ENCODE results near the gene TMEM151B.

DNA sequence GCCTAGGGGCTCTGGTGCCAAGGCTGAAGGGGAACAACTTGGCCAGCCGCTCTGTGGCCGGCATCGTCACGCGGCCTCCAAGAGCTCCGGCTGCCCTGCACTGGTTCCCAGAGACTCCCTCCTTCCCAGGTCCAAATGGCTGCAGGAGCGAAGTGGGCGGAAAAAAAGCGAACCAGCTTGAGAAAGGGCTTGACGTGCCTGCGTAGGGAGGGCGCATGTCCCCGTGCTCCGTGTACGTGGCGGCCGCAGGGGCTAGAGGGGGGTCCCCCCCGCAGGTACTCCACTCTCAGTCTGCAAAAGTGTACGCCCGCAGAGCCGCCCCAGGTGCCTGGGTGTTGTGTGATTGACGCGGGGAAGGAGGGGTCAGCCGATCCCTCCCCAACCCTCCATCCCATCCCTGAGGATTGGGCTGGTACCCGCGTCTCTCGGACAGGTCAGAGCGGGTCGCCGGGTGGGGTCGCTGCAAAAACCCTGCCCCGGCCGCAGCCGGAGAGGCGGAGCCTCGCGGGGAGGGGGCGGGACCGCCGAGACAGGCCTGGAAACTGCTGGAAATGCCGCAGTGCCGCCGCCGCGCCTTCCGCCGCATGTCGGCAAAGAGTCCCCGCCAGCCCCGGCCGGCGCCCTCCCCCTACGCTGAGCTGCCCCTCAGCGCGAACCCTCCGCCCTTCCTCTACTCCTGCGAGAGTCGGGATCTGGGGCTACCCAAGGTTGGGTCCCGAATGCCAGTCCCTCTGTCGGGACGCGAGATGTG lies 24.2 kb upstream of the TMEM151B start:
- TF ChIP-seq, protein P1, sequence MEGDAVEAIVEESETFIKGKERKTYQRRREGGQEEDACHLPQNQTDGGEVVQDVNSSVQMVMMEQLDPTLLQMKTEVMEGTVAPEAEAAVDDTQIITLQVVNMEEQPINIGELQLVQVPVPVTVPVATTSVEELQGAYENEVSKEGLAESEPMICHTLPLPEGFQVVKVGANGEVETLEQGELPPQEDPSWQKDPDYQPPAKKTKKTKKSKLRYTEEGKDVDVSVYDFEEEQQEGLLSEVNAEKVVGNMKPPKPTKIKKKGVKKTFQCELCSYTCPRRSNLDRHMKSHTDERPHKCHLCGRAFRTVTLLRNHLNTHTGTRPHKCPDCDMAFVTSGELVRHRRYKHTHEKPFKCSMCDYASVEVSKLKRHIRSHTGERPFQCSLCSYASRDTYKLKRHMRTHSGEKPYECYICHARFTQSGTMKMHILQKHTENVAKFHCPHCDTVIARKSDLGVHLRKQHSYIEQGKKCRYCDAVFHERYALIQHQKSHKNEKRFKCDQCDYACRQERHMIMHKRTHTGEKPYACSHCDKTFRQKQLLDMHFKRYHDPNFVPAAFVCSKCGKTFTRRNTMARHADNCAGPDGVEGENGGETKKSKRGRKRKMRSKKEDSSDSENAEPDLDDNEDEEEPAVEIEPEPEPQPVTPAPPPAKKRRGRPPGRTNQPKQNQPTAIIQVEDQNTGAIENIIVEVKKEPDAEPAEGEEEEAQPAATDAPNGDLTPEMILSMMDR (IDR thresholded peaks at IDR 0.05 in 4 of 5, conservative IDR thresholded peaks at IDR 0.05 in 1 of 5): peak in 2 of 5 experiments; percentile 28 to 39
- no peak for TF ChIP-seq POLR2A (IDR thresholded peaks at IDR 0.05)
